SK-N-SH (cell line): ENCODE measurements around the gene KIF16B. TPM values are rescaled to one million over a fixed set of nuclear protein-coding genes. Genes with fewer than 3 reads are reported as not detected.

Experiments used
- CTCF ChIA-PET: fragments of 300-600, 350-600 bp; formaldehyde crosslinking; extraction: SDS; loops from one replicate; lab custom pipeline; 2021; lab: Yijun Ruan, JAX
- POLR2A ChIA-PET: fragments of 350-600 bp; sonication (Branson Sonifier 250); formaldehyde crosslinking; extraction: SDS; loops from one replicate; lab custom pipeline; 2020; ENCODE audit warnings: antibody characterized with exemption, inconsistent platforms; lab: Yijun Ruan, JAX
- DNase-seq: peaks from one replicate; pipeline ENCODE4 v3.0.0; 2012
- H2AFZ ChIP-seq: fragments of 200-600 bp; sonication (generic); 2 replicates; pipeline ENCODE4 v1.8.1; 2016; ENCODE audit warnings: antibody characterized with exemption, mild to moderate bottlenecking, low read depth
- H3F3A ChIP-seq: fragments of 200-600 bp; sonication (generic); replicated peaks from 2 replicates; pipeline ENCODE3; 2016; ENCODE audit warnings: antibody characterized with exemption, mild to moderate bottlenecking; ENCODE audit not compliant: insufficient read depth
- H3K27ac ChIP-seq, 2 experiments: fragments of 200-500 bp in 1 of 2; fragments of 200-600 bp in 1 of 2; sonication (Bioruptor generic) in 1 of 2; sonication (generic), shearing (Covaris generic) in 1 of 2; 2 replicates each; pipeline versions ENCODE4 v1.5.1 to v1.6.1; 2014 to 2016; ENCODE audit warnings: low read depth in 2 of 2, inconsistent platforms in 1 of 2, low read length in 1 of 2, mild to moderate bottlenecking in 1 of 2, mixed read lengths in 1 of 2
- H3K27me3 ChIP-seq: fragments of 200-600 bp; sonication (generic), shearing (Covaris generic); 2 replicates; pipeline ENCODE4 v1.6.1; 2016; ENCODE audit warnings: mixed run types; ENCODE audit not compliant: insufficient read depth
- H3K36me3 ChIP-seq, 2 experiments: fragments of 200-500 bp in 1 of 2; fragments of 200-600 bp in 1 of 2; sonication (Bioruptor generic) in 1 of 2; sonication (generic) in 1 of 2; replicated peaks in 1 of 2; 2 replicates each; pipeline versions ENCODE3 to v1.5.1; 2014 to 2016; ENCODE audit warnings: low read length in 1 of 2, mild to moderate bottlenecking in 1 of 2; ENCODE audit not compliant: insufficient read depth in 2 of 2, control insufficient read depth in 1 of 2
- H3K4me1 ChIP-seq, 2 experiments: fragments of 200-500 bp in 1 of 2; fragments of 200-600 bp in 1 of 2; sonication (Bioruptor generic) in 1 of 2; sonication (generic), shearing (Covaris generic) in 1 of 2; 2 replicates each; pipeline versions ENCODE4 v1.5.1 to v1.6.1; 2014 to 2016; ENCODE audit warnings: low read depth in 1 of 2, low read length in 1 of 2, mixed run types in 1 of 2; ENCODE audit not compliant: insufficient read depth in 2 of 2, control insufficient read depth in 1 of 2
- H3K4me2 ChIP-seq: fragments of 200-600 bp; sonication (generic), shearing (Covaris generic); 2 replicates; pipeline ENCODE4 v1.6.1; 2017; ENCODE audit warnings: mixed run types
- H3K4me3 ChIP-seq, 2 experiments: fragments of 200-500 bp in 1 of 2; fragments of 200-600 bp in 1 of 2; sonication (Bioruptor generic) in 1 of 2; sonication (generic), shearing (Covaris generic) in 1 of 2; 2 replicates each; pipeline versions ENCODE4 v1.5.1 to v1.8.1; 2014 to 2016; ENCODE audit warnings: low read depth in 2 of 2, inconsistent platforms in 1 of 2, low read length in 1 of 2, mild to moderate bottlenecking in 1 of 2, mixed read lengths in 1 of 2, moderate library complexity in 1 of 2
- H3K79me2 ChIP-seq: fragments of 200-600 bp; sonication (generic); 2 replicates; pipeline ENCODE4 v1.8.1; 2017; ENCODE audit warnings: mild to moderate bottlenecking; ENCODE audit not compliant: insufficient read depth
- H3K9ac ChIP-seq: fragments of 200-600 bp; sonication (generic); 2 replicates; pipeline ENCODE4 v1.6.1; 2017; ENCODE audit warnings: mixed run types
- H3K9me2 ChIP-seq: fragments of 200-600 bp; sonication (generic); 2 replicates; pipeline ENCODE4 v1.6.1; 2017; ENCODE audit warnings: mixed run types
- H3K9me3 ChIP-seq: fragments of 200-600 bp; sonication (generic); 2 replicates; pipeline ENCODE4 v1.6.1; 2017; ENCODE audit warnings: mixed run types, mild to moderate bottlenecking, moderate library complexity
- H4K20me1 ChIP-seq: fragments of 200-600 bp; sonication (generic); 2 replicates; pipeline ENCODE4 v1.6.1; 2017; ENCODE audit warnings: mild to moderate bottlenecking, mixed run types; ENCODE audit not compliant: insufficient read depth
- ELF1 ChIP-seq: IDR thresholded peaks from 2 replicates; pipeline ENCODE4 v1.4.0; 2012
- EP300 ChIP-seq, 2 experiments: IDR thresholded peaks; 2 replicates each; pipeline versions ENCODE4 v1.4.0 to v1.6.1; 2012; ENCODE audit warnings: borderline replicate concordance in 1 of 2, low read depth in 1 of 2, low read length in 1 of 2
- FOXJ3 ChIP-seq: sonication (generic); formaldehyde crosslinking; IDR thresholded peaks from 2 replicates; pipeline ENCODE4 v1.5.1; 2020; ENCODE audit warnings: mild to moderate bottlenecking, missing genetic modification reagents
- FOXM1 ChIP-seq: IDR thresholded peaks from 2 replicates; pipeline ENCODE4 v1.4.0; 2012; ENCODE audit warnings: low read depth, mild to moderate bottlenecking
- MAX ChIP-seq: IDR thresholded peaks from 2 replicates; pipeline ENCODE4 v1.4.0; 2012; ENCODE audit warnings: low read depth
- NFIC ChIP-seq: IDR thresholded peaks from 2 replicates; pipeline ENCODE4 v1.4.0; 2012; ENCODE audit warnings: borderline replicate concordance
- POLR2AphosphoS5 ChIP-seq: IDR thresholded peaks from 2 replicates; pipeline ENCODE4 v1.6.1; 2012; ENCODE audit warnings: low read depth, low read length
- REST ChIP-seq: IDR thresholded peaks from 2 replicates; pipeline ENCODE4 v1.6.1; 2012; ENCODE audit warnings: mild to moderate bottlenecking, low read depth, low read length, moderate library complexity
- SIN3A ChIP-seq: IDR thresholded peaks from 2 replicates; pipeline ENCODE4 v1.6.1; 2012; ENCODE audit warnings: low read depth, mild to moderate bottlenecking, low read length, moderate library complexity, borderline replicate concordance
- USF2 ChIP-seq: fragments of 150-350 bp; IDR thresholded peaks from 2 replicates; pipeline ENCODE4 v1.6.1; 2017; ENCODE audit warnings: antibody characterized with exemption, low read length, low read depth, borderline replicate concordance
- YY1 ChIP-seq: IDR thresholded peaks from 2 replicates; pipeline ENCODE4 v1.4.0; 2012; ENCODE audit warnings: low read depth, mild to moderate bottlenecking
- WGBS: methylation state at CpG from one replicate; pipeline ENCODE4 v1.1.6; 2017; ENCODE audit warnings: low lambda C conversion rate; 5-methylcytosine and 5-hydroxymethylcytosine counted together
- polyA plus RNA-seq, 3 experiments: library from polyadenylated mRNA; depleted of rRNA; stranded (reverse); fragments of >200 nt; gene quantifications; 2 replicates each; pipeline ENCODE4 v1.2.3, GENCODE V29; 2012
- TF ChIP-seq, protein P1 (sequence below): IDR thresholded peaks from 2 replicates; pipeline ENCODE4 v1.4.0; 2012; ENCODE audit warnings: low read depth, borderline replicate concordance
- TF ChIP-seq, protein P2 (sequence below): fragments of 150-350 bp; IDR thresholded peaks from 2 replicates; pipeline ENCODE4 v1.6.1; 2016; ENCODE audit warnings: mild to moderate bottlenecking, low read depth, low read length

KIF16B gene
- polyA plus RNA-seq, 1 of the 3 experiments (the other 2 are of a cell fraction) = 3.3 TPM

DNA sequence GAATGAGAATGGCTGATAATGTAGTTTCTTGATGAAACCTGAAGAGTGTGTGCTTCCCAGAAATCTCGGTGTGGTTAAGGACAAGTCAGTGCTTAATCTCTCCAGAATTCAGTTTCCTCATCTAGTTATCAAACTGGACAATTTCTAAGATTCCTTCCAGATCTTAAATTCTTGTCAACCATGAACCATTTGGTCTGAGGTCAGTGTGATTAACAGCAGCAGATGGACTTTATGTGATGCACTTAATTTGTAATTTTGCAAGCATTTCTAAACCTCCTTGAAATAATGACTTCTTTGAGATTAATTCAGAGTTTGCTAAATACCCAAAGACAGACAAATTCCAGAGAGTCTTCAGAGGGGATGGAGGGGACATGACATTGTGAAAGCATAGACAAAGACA, 160.3 kb downstream of the KIF16B start:
- Histone ChIP-seq H3K36me3 (no peaks in the 10 kb centered on the region), H3F3A (no peaks in the 10 kb centered on the region), H3K27me3 (no peaks in the 10 kb centered on the region), H3K27ac (no peak overlapping the region), H2AFZ (no peak overlapping the region), H3K4me1 (no peaks in the 10 kb centered on the region), H3K4me3 (no peak overlapping the region), H3K4me2 (no peak overlapping the region), H3K9me2 (no peaks in the 10 kb centered on the region), H3K9me3 (no peaks in the 10 kb centered on the region), H3K9ac (no peak overlapping the region), H3K79me2 (no peaks in the 10 kb centered on the region), H4K20me1 (no peaks in the 10 kb centered on the region)
- ChIA-PET POLR2A (no interaction called here), CTCF (no interaction called here)
- no peak for DNase-seq
- TF ChIP-seq FOXJ3 (CRISPR knock-in tag) = no peak
- WGBS = 100% methylated on average over 1 of the region's 1 CpG

DNA sequence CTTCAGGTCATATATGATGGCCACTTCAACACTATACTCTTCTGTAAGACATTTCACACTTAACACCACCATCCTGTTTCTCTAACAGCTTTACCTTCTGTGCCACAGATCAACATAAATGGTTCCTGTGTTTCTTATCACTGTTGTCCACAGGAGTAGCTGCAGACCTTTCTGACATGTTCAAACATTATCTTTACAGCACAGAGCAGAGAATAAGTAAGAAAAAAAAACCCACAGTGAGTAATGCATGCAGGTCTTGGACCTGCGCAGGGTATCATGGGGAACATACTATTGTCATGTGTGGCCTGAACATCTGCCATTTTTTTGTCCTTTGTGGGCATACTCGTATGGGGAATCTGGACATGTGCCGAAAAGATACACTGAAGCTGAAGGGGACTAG, 161.9 kb downstream of the KIF16B start:
- Histone ChIP-seq H3K9ac (no peak overlapping the region), H3K79me2 (no peaks in the 10 kb centered on the region), H3K4me3 (no peak overlapping the region), H3K27ac (no peak overlapping the region), H3K27me3 (no peaks in the 10 kb centered on the region), H3K4me1 (no peaks in the 10 kb centered on the region; a peak in 1 of 4 replicates), H3F3A (no peaks in the 10 kb centered on the region), H3K9me2 (no peaks in the 10 kb centered on the region), H4K20me1 (no peaks in the 10 kb centered on the region), H3K9me3 (no peaks in the 10 kb centered on the region), H3K36me3 (no peaks in the 10 kb centered on the region), H2AFZ (no peak overlapping the region), H3K4me2 (no peak overlapping the region)
- POLR2A ChIA-PET = no interaction called here
- DNase-seq = no peak
- TF ChIP-seq EP300 (IDR thresholded peaks at IDR 0.05; ENCODE audit: borderline replicate concordance in 1 of 2, low read depth in 1 of 2, low read length in 1 of 2) (no peak), SIN3A (no peak)
- 89% methylated on average over 3 of the region's 3 CpGs for WGBS
- CTCF ChIA-PET = no interaction called here

DNA sequence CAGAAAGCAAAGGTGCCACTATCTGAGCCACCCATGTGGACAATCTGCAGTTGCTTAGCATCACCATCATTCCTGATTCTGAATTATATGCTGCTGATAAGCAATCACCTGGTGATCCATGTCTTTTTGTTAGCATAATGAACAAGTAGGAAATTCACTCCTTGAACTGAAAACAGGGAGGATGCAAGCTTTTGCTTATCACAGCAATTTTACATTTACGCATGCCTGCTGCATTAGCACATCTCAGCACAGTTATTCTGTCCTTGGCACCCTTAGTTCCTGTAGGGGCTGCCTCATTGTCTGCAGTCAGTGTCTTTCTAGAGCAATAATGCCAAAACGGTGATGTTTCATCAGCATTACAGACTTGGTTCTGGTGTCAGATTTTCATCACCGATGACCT, 162.6 kb downstream of the KIF16B start:
- ChIA-PET POLR2A (no interaction called here), CTCF (no interaction called here)
- no peak overlapping the region for H3K4me3 ChIP-seq
- no peak overlapping the region for H3K27ac ChIP-seq
- H3K9me3 ChIP-seq = no peaks in the 10 kb centered on the region
- H3K27me3 ChIP-seq = no peaks in the 10 kb centered on the region
- H2AFZ ChIP-seq = no peak overlapping the region
- H4K20me1 ChIP-seq = no peaks in the 10 kb centered on the region
- H3K79me2 ChIP-seq = no peaks in the 10 kb centered on the region
- H3K4me1 ChIP-seq = peaks cover 0 to 4% of the 10 kb centered on the region in 2 experiments; a peak in 1 of 4 replicates
- WGBS = 96% methylated on average over 3 of the region's 3 CpGs
- H3K36me3 ChIP-seq = no peaks in the 10 kb centered on the region
- no peak overlapping the region for H3K9ac ChIP-seq
- no peaks in the 10 kb centered on the region for H3F3A ChIP-seq
- no peak overlapping the region for H3K4me2 ChIP-seq
- H3K9me2 ChIP-seq = no peaks in the 10 kb centered on the region
- no peak for DNase-seq
- TF ChIP-seq REST (no peak), ELF1 (no peak), MAX (no peak), USF2 (no peak), NFIC (no peak), FOXM1 (no peak), YY1 (no peak), POLR2AphosphoS5 (no peak)
- TF ChIP-seq, protein P1, sequence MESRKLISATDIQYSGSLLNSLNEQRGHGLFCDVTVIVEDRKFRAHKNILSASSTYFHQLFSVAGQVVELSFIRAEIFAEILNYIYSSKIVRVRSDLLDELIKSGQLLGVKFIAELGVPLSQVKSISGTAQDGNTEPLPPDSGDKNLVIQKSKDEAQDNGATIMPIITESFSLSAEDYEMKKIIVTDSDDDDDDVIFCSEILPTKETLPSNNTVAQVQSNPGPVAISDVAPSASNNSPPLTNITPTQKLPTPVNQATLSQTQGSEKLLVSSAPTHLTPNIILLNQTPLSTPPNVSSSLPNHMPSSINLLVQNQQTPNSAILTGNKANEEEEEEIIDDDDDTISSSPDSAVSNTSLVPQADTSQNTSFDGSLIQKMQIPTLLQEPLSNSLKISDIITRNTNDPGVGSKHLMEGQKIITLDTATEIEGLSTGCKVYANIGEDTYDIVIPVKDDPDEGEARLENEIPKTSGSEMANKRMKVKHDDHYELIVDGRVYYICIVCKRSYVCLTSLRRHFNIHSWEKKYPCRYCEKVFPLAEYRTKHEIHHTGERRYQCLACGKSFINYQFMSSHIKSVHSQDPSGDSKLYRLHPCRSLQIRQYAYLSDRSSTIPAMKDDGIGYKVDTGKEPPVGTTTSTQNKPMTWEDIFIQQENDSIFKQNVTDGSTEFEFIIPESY = no peak
- TF ChIP-seq, protein P2, sequence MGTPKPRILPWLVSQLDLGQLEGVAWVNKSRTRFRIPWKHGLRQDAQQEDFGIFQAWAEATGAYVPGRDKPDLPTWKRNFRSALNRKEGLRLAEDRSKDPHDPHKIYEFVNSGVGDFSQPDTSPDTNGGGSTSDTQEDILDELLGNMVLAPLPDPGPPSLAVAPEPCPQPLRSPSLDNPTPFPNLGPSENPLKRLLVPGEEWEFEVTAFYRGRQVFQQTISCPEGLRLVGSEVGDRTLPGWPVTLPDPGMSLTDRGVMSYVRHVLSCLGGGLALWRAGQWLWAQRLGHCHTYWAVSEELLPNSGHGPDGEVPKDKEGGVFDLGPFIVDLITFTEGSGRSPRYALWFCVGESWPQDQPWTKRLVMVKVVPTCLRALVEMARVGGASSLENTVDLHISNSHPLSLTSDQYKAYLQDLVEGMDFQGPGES = no peak
